Renal cortex interstitium (tissue), 3 donors: ENCODE measurements around the gene MBP. TPM values are rescaled to one million over a fixed set of nuclear protein-coding genes. Genes with fewer than 3 reads are reported as not detected.

Experiments
- polyA plus RNA-seq, 3 donors: library from polyadenylated mRNA; unstranded; fragments of 120-200 nt; gene quantifications; one replicate each; pipeline ENCODE4 v1.2.1, GENCODE V29; 2013; ENCODE audit not compliant: insufficient read length in 3 of 3

The MBP gene
- polyA plus RNA-seq, 3 donors = 16.9 to 18.5 (median 17.0) TPM

Other genes starting within 250 kb of the MBP start
- under 1 TPM; 0.09 to 0.22 (median 0.15) TPM for gene GALR1, start 117.1 kb upstream of the MBP start, polyA plus RNA-seq